HepG2 (cell line): Measurements from ENCODE around the gene TMEM185A.

Experiments
- JUND ChIP-seq: sonication (generic); formaldehyde crosslinking; IDR thresholded peaks from 2 replicates; pipeline ENCODE4 v1.8.0; 2022; ENCODE audit warnings: mild to moderate bottlenecking, missing genetic modification reagents
- NR3C1 ChIP-seq: sonication (generic); formaldehyde crosslinking; IDR thresholded peaks from 2 replicates; pipeline ENCODE4 v1.4.0; 2020; ENCODE audit warnings: missing genetic modification reagents
- RFX3 ChIP-seq: IDR thresholded peaks from 2 replicates; pipeline ENCODE4 v1.6.1; 2016; ENCODE audit warnings: missing biosample characterization, missing genetic modification reagents
- ZBTB34 ChIP-seq: sonication (generic); formaldehyde crosslinking; IDR thresholded peaks from 2 replicates; pipeline ENCODE4 v1.8.0; 2022; ENCODE audit warnings: mild to moderate bottlenecking, missing genetic modification reagents

- TF ChIP-seq NR3C1 (no peak), RFX3 (CRISPR knock-in tag) (no peak), ZBTB34 (CRISPR knock-in tag) (no peak), JUND (CRISPR knock-in tag) (no peak)
These were observed 20.8 kb upstream of the TMEM185A start for GRCh38 chrX:149652232-149652981.
